HFFc6 (cell line): ENCODE results near the gene SLC12A2. TPM values are rescaled to one million over a fixed set of nuclear protein-coding genes. Genes with fewer than 3 reads are reported as not detected.

Source experiments
- DNase-seq: peaks from one replicate; pipeline ENCODE4 v3.0.0-alpha.2; 2018
- H3K27ac Mint-ChIP-seq: 2 replicates; pipeline ENCODE4 v1.8.0; 2020; ENCODE audit warnings: mild to moderate bottlenecking, mixed read lengths
- H3K27me3 Mint-ChIP-seq: 2 replicates; pipeline ENCODE4 v1.8.0; 2021; ENCODE audit warnings: mild to moderate bottlenecking, moderate library complexity, mixed read lengths; ENCODE audit not compliant: insufficient read depth
- H3K36me3 Mint-ChIP-seq: 2 replicates; pipeline ENCODE4 v1.8.0; 2021; ENCODE audit warnings: low read depth, mixed read lengths
- H3K4me1 Mint-ChIP-seq: 2 replicates; pipeline ENCODE4 v1.8.0; 2020; ENCODE audit warnings: low read depth, mixed read lengths
- H3K4me3 Mint-ChIP-seq: 2 replicates; pipeline ENCODE4 v1.8.0; 2020; ENCODE audit warnings: mild to moderate bottlenecking, moderate library complexity, mixed read lengths
- H3K9me3 Mint-ChIP-seq: 2 replicates; pipeline ENCODE4 v1.8.0; 2020; ENCODE audit warnings: mild to moderate bottlenecking, mixed read lengths
- total RNA-seq, 6 experiments: library from RNA; stranded (reverse); fragmentation: NEBNext Ultra II Directional; extraction: Animal tissue kit (Norgen Biotek cat#: 25700); gene quantifications; 2 replicates in 1 of 6; 3 replicates in 5 of 6; pipeline ENCODE4 v1.2.3, GENCODE V29; 2021
- TF ChIP-seq, protein P1 (sequence below): fragments of 200-600 bp; sonication (generic); IDR thresholded peaks from 2 replicates; pipeline ENCODE4 v1.5.0; 2021; ENCODE audit warnings: antibody characterized with exemption, mild to moderate bottlenecking

Gene SLC12A2
- total RNA-seq, 6 experiments from 2014 or later = 14.8 to 17.9 (median 16.1) TPM

DNA sequence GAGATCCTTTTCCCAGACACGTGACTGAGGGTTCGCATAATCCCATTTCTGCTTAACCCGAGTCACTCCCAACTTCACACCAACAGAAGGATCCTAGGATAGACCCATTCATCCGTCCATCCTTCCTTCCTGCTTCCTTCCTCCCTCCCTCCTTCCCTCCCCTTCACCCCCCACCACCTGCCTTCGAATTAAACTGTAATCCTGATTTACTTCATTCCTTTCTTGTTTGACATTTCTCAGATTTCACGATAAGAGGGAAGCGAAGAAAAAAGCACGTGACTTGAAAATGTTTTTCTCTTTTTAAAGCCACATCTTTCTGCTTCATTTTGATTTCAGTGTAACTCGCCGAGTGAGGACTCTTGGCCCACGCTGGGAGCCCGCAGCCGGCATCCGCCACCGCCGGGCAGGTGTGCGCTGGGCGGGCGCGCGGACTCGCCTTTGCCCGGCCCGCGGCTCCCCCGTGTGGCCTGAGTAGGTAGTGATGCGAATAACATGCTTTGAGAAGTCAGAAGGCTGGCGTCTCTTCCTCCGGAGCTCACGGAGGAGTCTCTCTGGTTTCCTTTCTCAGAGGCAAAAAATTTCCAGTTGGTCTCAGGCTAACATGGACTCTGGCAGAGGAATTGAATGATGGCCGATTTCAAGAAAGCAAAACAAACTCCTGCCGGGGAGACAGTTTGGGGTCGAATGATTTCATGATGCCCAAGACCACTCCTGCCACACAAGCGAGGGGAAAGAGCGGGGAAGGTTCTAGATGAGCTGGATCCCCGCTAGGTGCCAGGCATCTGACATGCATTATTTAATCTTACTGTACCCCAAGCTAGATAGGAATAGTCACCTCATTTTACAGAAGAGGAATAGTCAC, 117.7 kb downstream of the SLC12A2 start:
- peaks cover 14% of the 10 kb centered on the region for H3K4me1 Mint-ChIP-seq
- H3K9me3 Mint-ChIP-seq = no peaks in the 10 kb centered on the region
- DNase-seq = peak; percentile 35
- TF ChIP-seq, protein P1, sequence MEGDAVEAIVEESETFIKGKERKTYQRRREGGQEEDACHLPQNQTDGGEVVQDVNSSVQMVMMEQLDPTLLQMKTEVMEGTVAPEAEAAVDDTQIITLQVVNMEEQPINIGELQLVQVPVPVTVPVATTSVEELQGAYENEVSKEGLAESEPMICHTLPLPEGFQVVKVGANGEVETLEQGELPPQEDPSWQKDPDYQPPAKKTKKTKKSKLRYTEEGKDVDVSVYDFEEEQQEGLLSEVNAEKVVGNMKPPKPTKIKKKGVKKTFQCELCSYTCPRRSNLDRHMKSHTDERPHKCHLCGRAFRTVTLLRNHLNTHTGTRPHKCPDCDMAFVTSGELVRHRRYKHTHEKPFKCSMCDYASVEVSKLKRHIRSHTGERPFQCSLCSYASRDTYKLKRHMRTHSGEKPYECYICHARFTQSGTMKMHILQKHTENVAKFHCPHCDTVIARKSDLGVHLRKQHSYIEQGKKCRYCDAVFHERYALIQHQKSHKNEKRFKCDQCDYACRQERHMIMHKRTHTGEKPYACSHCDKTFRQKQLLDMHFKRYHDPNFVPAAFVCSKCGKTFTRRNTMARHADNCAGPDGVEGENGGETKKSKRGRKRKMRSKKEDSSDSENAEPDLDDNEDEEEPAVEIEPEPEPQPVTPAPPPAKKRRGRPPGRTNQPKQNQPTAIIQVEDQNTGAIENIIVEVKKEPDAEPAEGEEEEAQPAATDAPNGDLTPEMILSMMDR = peak; percentile 96
- peak overlapping the region; percentile 78 for H3K4me3 Mint-ChIP-seq
- H3K36me3 Mint-ChIP-seq = no peaks in the 10 kb centered on the region
- no peak overlapping the region for H3K27ac Mint-ChIP-seq
- H3K27me3 Mint-ChIP-seq = peaks cover 8% of the 10 kb centered on the region

- no peak overlapping the region for H3K4me3 Mint-ChIP-seq
- H3K4me1 Mint-ChIP-seq = peaks cover 14% of the 10 kb centered on the region
- no peak overlapping the region for H3K27ac Mint-ChIP-seq
- H3K27me3 Mint-ChIP-seq = peaks cover 8% of the 10 kb centered on the region
- DNase-seq = no peak
- TF ChIP-seq, protein P1 = no peak
- no peaks in the 10 kb centered on the region for H3K36me3 Mint-ChIP-seq
- H3K9me3 Mint-ChIP-seq = no peaks in the 10 kb centered on the region
These were observed 118.8 kb downstream of the SLC12A2 start for GRCh38 chr5:128202320-128202719.

DNA sequence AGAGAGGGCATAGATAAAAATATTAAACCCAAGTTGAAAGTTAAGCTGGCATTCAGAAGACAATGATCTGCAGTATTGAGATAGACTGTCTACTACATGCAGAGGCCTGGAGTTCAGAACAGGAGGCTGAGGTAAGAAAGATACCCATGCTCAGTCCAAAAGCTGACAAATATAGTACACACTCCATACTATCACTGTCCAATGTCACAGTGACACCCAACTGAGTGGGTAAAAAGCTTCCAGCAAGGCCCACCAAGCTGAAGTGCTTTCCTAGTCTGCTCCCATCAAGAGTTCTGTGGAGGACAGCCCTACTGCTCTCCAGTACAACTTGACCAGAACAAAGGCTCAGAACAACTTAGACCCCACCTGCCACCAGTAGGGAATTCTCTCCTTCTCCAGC, 124.9 kb downstream of the SLC12A2 start:
- Mint-ChIP-seq H3K36me3 (no peaks in the 10 kb centered on the region), H3K4me3 (no peak overlapping the region), H3K27ac (no peak overlapping the region), H3K9me3 (no peaks in the 10 kb centered on the region), H3K4me1 (peaks cover 3% of the 10 kb centered on the region; the same call in 1 of the 2 replicates), H3K27me3 (peaks cover 2% of the 10 kb centered on the region; the same call in 1 of the 2 replicates)
- TF ChIP-seq, protein P1 = no peak
- no peak for DNase-seq

- no peak overlapping the region for H3K27ac Mint-ChIP-seq
- DNase-seq = no peak
- no peaks in the 10 kb centered on the region for H3K9me3 Mint-ChIP-seq
- no peak overlapping the region for H3K4me3 Mint-ChIP-seq
- H3K36me3 Mint-ChIP-seq = no peaks in the 10 kb centered on the region
- peaks cover 14% of the 10 kb centered on the region for H3K4me1 Mint-ChIP-seq
- TF ChIP-seq, protein P1 = no peak
- H3K27me3 Mint-ChIP-seq = peaks cover 5% of the 10 kb centered on the region
These were observed 128.7 kb downstream of the SLC12A2 start for GRCh38 chr5:128212191-128212806.

DNA sequence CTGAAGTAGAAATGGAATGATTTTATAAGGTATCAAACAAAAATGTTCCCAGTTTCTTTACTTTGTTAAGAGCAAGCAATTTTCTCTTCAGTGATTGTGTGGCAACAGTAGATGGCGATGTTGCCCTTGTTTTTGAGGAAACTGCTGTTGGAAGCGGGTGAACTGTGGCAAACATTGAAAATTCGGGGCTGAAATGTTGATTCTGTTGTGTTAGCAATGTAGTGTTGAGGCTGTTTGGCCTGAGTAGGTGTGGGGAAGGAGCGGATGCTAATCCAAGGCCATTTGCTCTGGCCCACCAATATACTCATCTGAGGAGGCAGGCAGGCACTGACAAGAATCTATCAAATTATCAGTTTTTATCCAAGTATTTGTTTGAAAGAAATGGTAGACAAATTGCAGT, 129.8 kb downstream of the SLC12A2 start:
- H3K27ac Mint-ChIP-seq = no peak overlapping the region

More for the DNA sequence above, 129.8 kb downstream of the SLC12A2 start:
- peaks cover 17% of the 10 kb centered on the region for H3K4me1 Mint-ChIP-seq
- DNase-seq = peak; percentile 68
- no peaks in the 10 kb centered on the region for H3K36me3 Mint-ChIP-seq
- peaks cover 8% of the 10 kb centered on the region for H3K27me3 Mint-ChIP-seq
- TF ChIP-seq, protein P1 = peak; percentile 86
- no peaks in the 10 kb centered on the region for H3K9me3 Mint-ChIP-seq
- H3K4me3 Mint-ChIP-seq = no peak overlapping the region
